Upper lobe of left lung (tissue), 4 donors: ENCODE measurements around the gene OR51V1.

Experiments used
- CTCF ChIP-seq, 6 experiments: fragments of 450-650 bp in 4 of 6; fragments of 200-600 bp in 2 of 6; sonication (generic) in 2 of 6; IDR thresholded peaks; one replicate each; pipeline ENCODE4 v1.5.1; 2016 to 2019; ENCODE audit warnings: antibody characterized with exemption in 6 of 6
- POLR2A ChIP-seq, 4 donors: fragments of 450-650 bp; IDR thresholded peaks; one replicate each; pipeline ENCODE4 v1.5.1; 2016 to 2017; ENCODE audit warnings: antibody characterized with exemption in 4 of 4, mild to moderate bottlenecking in 2 of 4
- POLR2AphosphoS5 ChIP-seq, 2 donors: sonication (generic); formaldehyde crosslinking; IDR thresholded peaks; one replicate each; pipeline ENCODE4 v1.5.1; 2017; ENCODE audit warnings: antibody characterized with exemption in 2 of 2

GRCh38 chr11:5242208-5242607, 41.7 kb upstream of the OR51V1 start:
- TF ChIP-seq POLR2A (IDR thresholded peaks at IDR 0.05) (no peak), POLR2AphosphoS5 (IDR thresholded peaks at IDR 0.05) (no peak), CTCF (IDR thresholded peaks at IDR 0.05) (no peak)
